Vagina (tissue), 2 donors: ENCODE results near the gene DPEP1.

Source experiments
- CTCF ChIP-seq, 3 experiments: fragments of 450-650 bp in 2 of 3; fragments of 200-600 bp in 1 of 3; sonication (generic) in 1 of 3; IDR thresholded peaks; one replicate each; pipeline ENCODE4 v1.5.1; 2017 to 2019; ENCODE audit warnings: antibody characterized with exemption in 3 of 3, mild to moderate bottlenecking in 2 of 3, moderate library complexity in 2 of 3
- POLR2A ChIP-seq, 2 donors: fragments of 450-650 bp; IDR thresholded peaks; one replicate each; pipeline ENCODE4 v1.6.1; 2017; ENCODE audit warnings: antibody characterized with exemption in 2 of 2, mild to moderate bottlenecking in 2 of 2, moderate library complexity in 2 of 2
- POLR2AphosphoS5 ChIP-seq, 2 donors: sonication (generic); formaldehyde crosslinking; IDR thresholded peaks; one replicate each; pipeline ENCODE4 v1.9.0; 2017; ENCODE audit warnings: antibody characterized with exemption in 2 of 2, mild to moderate bottlenecking in 2 of 2, low read depth in 1 of 2; ENCODE audit not compliant: insufficient read depth in 1 of 2

GRCh38 chr16:89593841-89594240, 19.6 kb upstream of the DPEP1 start:
- TF ChIP-seq CTCF (IDR thresholded peaks at IDR 0.05) (no peak), POLR2AphosphoS5 (IDR thresholded peaks at IDR 0.05; ENCODE audit: insufficient read depth in 1 of 2, low read depth in 1 of 2) (no peak), POLR2A (IDR thresholded peaks at IDR 0.05) (no peak)
